GM23338 (cell line): ENCODE measurements around the gene PARD3. TPM values are rescaled to one million over a fixed set of nuclear protein-coding genes. Genes with fewer than 3 reads are reported as not detected.
"Not testable (repeated sequence)": the region's sequence is repeated elsewhere in the genome, so short reads cannot be mapped to it uniquely, and the experiment has no call there.

Experiments
- ATAC-seq: fragments of 200-7000 bp; cut with Tn5 transposase; 3 replicates; pipeline ENCODE4 v1.9.1; 2020
- DNase-seq: peaks from one replicate; pipeline ENCODE4 v3.0.0-alpha.2; 2015; ENCODE audit warnings: low spot score
- H2AFZ ChIP-seq: fragments of 200-600 bp; sonication (generic); 2 replicates; pipeline ENCODE4 v1.8.0; 2016; ENCODE audit warnings: antibody characterized with exemption, mild to moderate bottlenecking, moderate library complexity
- H3F3A ChIP-seq: fragments of 200-600 bp; sonication (generic); replicated peaks from 2 replicates; pipeline ENCODE4 v1.8.0; 2017; ENCODE audit warnings: antibody characterized with exemption, mixed run types, low read depth
- H3K27ac ChIP-seq: fragments of 200-600 bp; sonication (generic); 2 replicates; pipeline ENCODE4 v1.6.1; 2016; ENCODE audit warnings: low read depth
- H3K27me3 ChIP-seq: fragments of 200-600 bp; sonication (generic); 2 replicates; pipeline ENCODE4 v1.8.0; 2016; ENCODE audit warnings: mild to moderate bottlenecking, mixed run types, moderate library complexity; ENCODE audit not compliant: insufficient read depth
- H3K36me3 ChIP-seq: fragments of 200-600 bp; sonication (generic); 2 replicates; pipeline ENCODE4 v1.8.0; 2016; ENCODE audit warnings: mild to moderate bottlenecking; ENCODE audit not compliant: insufficient read depth
- H3K4me1 ChIP-seq: fragments of 200-600 bp; sonication (generic); 2 replicates; pipeline ENCODE4 v1.8.0; 2016; ENCODE audit warnings: mild to moderate bottlenecking, moderate library complexity; ENCODE audit not compliant: insufficient read depth
- H3K4me2 ChIP-seq: fragments of 200-600 bp; sonication (generic); 2 replicates; pipeline ENCODE4 v1.7.1; 2017; ENCODE audit warnings: mixed run types
- H3K4me3 ChIP-seq: fragments of 200-600 bp; sonication (generic); 2 replicates; pipeline ENCODE4 v1.6.1; 2016; ENCODE audit warnings: mixed run types
- H3K79me2 ChIP-seq: fragments of 200-600 bp; sonication (generic); replicated peaks from 2 replicates; pipeline ENCODE4 v1.8.0; 2017; ENCODE audit warnings: mild to moderate bottlenecking; ENCODE audit not compliant: insufficient read depth
- H3K9me2 ChIP-seq: fragments of 200-600 bp; sonication (generic); 2 replicates; pipeline ENCODE4 v1.8.0; 2017; ENCODE audit not compliant: insufficient read depth
- H4K20me1 ChIP-seq: fragments of 200-600 bp; sonication (generic); replicated peaks from 2 replicates; pipeline ENCODE4 v1.8.0; 2017; ENCODE audit warnings: mild to moderate bottlenecking; ENCODE audit not compliant: insufficient read depth
- H3K27ac Mint-ChIP-seq: 2 replicates; pipeline ENCODE4 v1.8.0; 2020; ENCODE audit warnings: inconsistent platforms, mild to moderate bottlenecking, moderate library complexity, mixed read lengths
- H3K27me3 Mint-ChIP-seq: 3 replicates; pipeline ENCODE4 v1.8.0; 2022; ENCODE audit warnings: low read depth, mild to moderate bottlenecking, moderate library complexity, mixed read lengths, inconsistent platforms; ENCODE audit not compliant: insufficient read depth, poor library complexity
- H3K36me3 Mint-ChIP-seq: 3 replicates; pipeline ENCODE4 v1.8.0; 2021; ENCODE audit warnings: low read depth, mild to moderate bottlenecking, inconsistent platforms, moderate library complexity, mixed read lengths
- H3K4me1 Mint-ChIP-seq: 3 replicates; pipeline ENCODE4 v1.8.0; 2020; ENCODE audit warnings: mild to moderate bottlenecking, inconsistent platforms, mixed read lengths
- H3K4me3 Mint-ChIP-seq: 3 replicates; pipeline ENCODE4 v1.8.0; 2021; ENCODE audit warnings: moderate library complexity, mild to moderate bottlenecking, inconsistent platforms, mixed read lengths
- H3K9me3 Mint-ChIP-seq: 3 replicates; pipeline ENCODE4 v1.8.0; 2020; ENCODE audit warnings: moderate library complexity, mild to moderate bottlenecking, inconsistent platforms, mixed read lengths
- CREB1 ChIP-seq: fragments of 250-450 bp; sonication (Bioruptor Pico); IDR thresholded peaks from 2 replicates; pipeline ENCODE4 v1.5.0; 2020; ENCODE audit warnings: low read depth, mild to moderate bottlenecking, moderate library complexity
- CTCF ChIP-seq, 2 experiments: fragments of 200-600 bp in 1 of 2; sonication (generic) in 1 of 2; conservative IDR thresholded peaks; 2 replicates each; pipeline versions ENCODE4 v1.5.1 to v1.6.1; 2016 to 2017; ENCODE audit warnings: antibody characterized with exemption in 2 of 2, low read depth in 2 of 2, mild to moderate bottlenecking in 2 of 2, moderate library complexity in 1 of 2
- ETS1 ChIP-seq: IDR thresholded peaks from 2 replicates; pipeline ENCODE4 v1.6.1; 2016; ENCODE audit warnings: antibody characterized with exemption
- EZH2 ChIP-seq: fragments of 200-600 bp; sonication (generic); IDR thresholded peaks from one replicate; pipeline ENCODE4 v1.8.0; 2017; ENCODE audit warnings: antibody characterized with exemption, mild to moderate bottlenecking, low read depth; ENCODE audit not compliant: unreplicated experiment
- EZH2phosphoT487 ChIP-seq: fragments of 200-600 bp; sonication (generic); IDR thresholded peaks from one replicate; pipeline ENCODE4 v1.8.1; 2018; ENCODE audit warnings: antibody characterized with exemption; ENCODE audit not compliant: unreplicated experiment
- JUNB ChIP-seq: IDR thresholded peaks from one replicate; pipeline ENCODE4 v1.6.1; 2016; ENCODE audit warnings: antibody characterized with exemption; ENCODE audit not compliant: unreplicated experiment
- NANOG ChIP-seq: IDR thresholded peaks from 2 replicates; pipeline ENCODE4 v1.6.1; 2016; ENCODE audit warnings: antibody characterized with exemption, borderline replicate concordance
- POLR2AphosphoS5 ChIP-seq: IDR thresholded peaks from 2 replicates; pipeline ENCODE4 v1.6.1; 2016; ENCODE audit warnings: antibody characterized with exemption, low read depth
- STAT1 ChIP-seq: IDR thresholded peaks from one replicate; pipeline ENCODE4 v1.6.1; 2016; ENCODE audit warnings: antibody characterized with exemption; ENCODE audit not compliant: unreplicated experiment
- ZNF114 ChIP-seq: fragments of 250-450 bp; sonication (Bioruptor Pico); IDR thresholded peaks from 2 replicates; pipeline ENCODE4 v1.5.0; 2020; ENCODE audit warnings: mild to moderate bottlenecking, moderate library complexity
- ZNF331 ChIP-seq: fragments of 250-450 bp; sonication (Bioruptor Pico); IDR thresholded peaks from 2 replicates; pipeline ENCODE4 v1.5.0; 2020; ENCODE audit warnings: low read depth, mild to moderate bottlenecking, moderate library complexity
- polyA plus RNA-seq: library from polyadenylated mRNA; unstranded; fragments of >200 nt; fragmentation: Nextera tagmentation; extraction: Ambion mirVana; gene quantifications from 2 replicates; pipeline ENCODE4 v1.2.1, GENCODE V29; 2016
- total RNA-seq: library from RNA; depleted of rRNA; stranded (reverse); fragments of >200 nt; shearing (Covaris generic); gene quantifications from 2 replicates; pipeline ENCODE4 v1.2.3, GENCODE V29; 2014
- TF ChIP-seq, protein P1 (sequence below): IDR thresholded peaks from one replicate; pipeline ENCODE4 v1.6.1; 2018; ENCODE audit warnings: antibody characterized with exemption; ENCODE audit not compliant: unreplicated experiment

The PARD3 gene
- total and polyA plus RNA-seq, 2 experiments from 2014 or later, result 30.2 to 51.4 TPM

- not testable (repeated sequence) for H2AFZ ChIP-seq, H3K79me2 ChIP-seq, H3K27ac ChIP-seq, H3F3A ChIP-seq, H3K27me3 ChIP-seq, H4K20me1 ChIP-seq, H3K27ac Mint-ChIP-seq, H3K36me3 ChIP-seq, H3K27me3 Mint-ChIP-seq, H3K4me1 ChIP-seq, H3K4me2 ChIP-seq, H3K4me3 Mint-ChIP-seq, DNase-seq, H3K9me2 ChIP-seq, H3K4me3 ChIP-seq, H3K4me1 Mint-ChIP-seq, ATAC-seq
- Mint-ChIP-seq H3K9me3 (peaks cover 30% of the 10 kb centered on the region), H3K36me3 (peaks cover 12% of the 10 kb centered on the region; the same call in 2 of the 3 replicates)
These were observed 747.4 kb downstream of the PARD3 start for GRCh38 chr10:34067741-34068140.

- no peaks in the 10 kb centered on the region for H3K27me3 Mint-ChIP-seq
- no peak for ATAC-seq
These were observed 751.5 kb downstream of the PARD3 start for GRCh38 chr10:34063592-34063991.

More at GRCh38 chr10:34063592-34063991, 751.5 kb downstream of the PARD3 start:
- Histone ChIP-seq H3K36me3 (no peaks in the 10 kb centered on the region; the same call in 1 of the 2 replicates), H2AFZ (no peak overlapping the region), H3K27me3 (no peaks in the 10 kb centered on the region), H3K27ac (no peak overlapping the region), H3K9me2 (peaks cover 12% of the 10 kb centered on the region; the same call in 1 of the 2 replicates), H3F3A (no peaks in the 10 kb centered on the region), H3K4me2 (no peak overlapping the region), H3K79me2 (no peaks in the 10 kb centered on the region), H4K20me1 (no peaks in the 10 kb centered on the region), H3K4me3 (no peak overlapping the region), H3K4me1 (no peaks in the 10 kb centered on the region)
- H3K4me3 Mint-ChIP-seq, result no peak overlapping the region
- peaks cover 50% of the 10 kb centered on the region for H3K9me3 Mint-ChIP-seq
- no peak overlapping the region for H3K27ac Mint-ChIP-seq
- peaks cover 24% of the 10 kb centered on the region; the same call in 2 of the 3 replicates for H3K36me3 Mint-ChIP-seq
- H3K4me1 Mint-ChIP-seq, result no peaks in the 10 kb centered on the region
- TF ChIP-seq STAT1 (no peak), CREB1 (CRISPR knock-in tag) (no peak), NANOG (no peak), POLR2AphosphoS5 (no peak), EZH2 (no peak), ZNF331 (CRISPR knock-in tag) (no peak), EZH2phosphoT487 (no peak), CTCF (conservative IDR thresholded peaks at IDR 0.05; ENCODE audit: low read depth in 2 of 2) (no peak), ETS1 (no peak), ZNF114 (CRISPR knock-in tag) (no peak), JUNB (no peak)
- TF ChIP-seq, protein P1, sequence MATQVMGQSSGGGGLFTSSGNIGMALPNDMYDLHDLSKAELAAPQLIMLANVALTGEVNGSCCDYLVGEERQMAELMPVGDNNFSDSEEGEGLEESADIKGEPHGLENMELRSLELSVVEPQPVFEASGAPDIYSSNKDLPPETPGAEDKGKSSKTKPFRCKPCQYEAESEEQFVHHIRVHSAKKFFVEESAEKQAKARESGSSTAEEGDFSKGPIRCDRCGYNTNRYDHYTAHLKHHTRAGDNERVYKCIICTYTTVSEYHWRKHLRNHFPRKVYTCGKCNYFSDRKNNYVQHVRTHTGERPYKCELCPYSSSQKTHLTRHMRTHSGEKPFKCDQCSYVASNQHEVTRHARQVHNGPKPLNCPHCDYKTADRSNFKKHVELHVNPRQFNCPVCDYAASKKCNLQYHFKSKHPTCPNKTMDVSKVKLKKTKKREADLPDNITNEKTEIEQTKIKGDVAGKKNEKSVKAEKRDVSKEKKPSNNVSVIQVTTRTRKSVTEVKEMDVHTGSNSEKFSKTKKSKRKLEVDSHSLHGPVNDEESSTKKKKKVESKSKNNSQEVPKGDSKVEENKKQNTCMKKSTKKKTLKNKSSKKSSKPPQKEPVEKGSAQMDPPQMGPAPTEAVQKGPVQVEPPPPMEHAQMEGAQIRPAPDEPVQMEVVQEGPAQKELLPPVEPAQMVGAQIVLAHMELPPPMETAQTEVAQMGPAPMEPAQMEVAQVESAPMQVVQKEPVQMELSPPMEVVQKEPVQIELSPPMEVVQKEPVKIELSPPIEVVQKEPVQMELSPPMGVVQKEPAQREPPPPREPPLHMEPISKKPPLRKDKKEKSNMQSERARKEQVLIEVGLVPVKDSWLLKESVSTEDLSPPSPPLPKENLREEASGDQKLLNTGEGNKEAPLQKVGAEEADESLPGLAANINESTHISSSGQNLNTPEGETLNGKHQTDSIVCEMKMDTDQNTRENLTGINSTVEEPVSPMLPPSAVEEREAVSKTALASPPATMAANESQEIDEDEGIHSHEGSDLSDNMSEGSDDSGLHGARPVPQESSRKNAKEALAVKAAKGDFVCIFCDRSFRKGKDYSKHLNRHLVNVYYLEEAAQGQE, result no peak
- DNase-seq, result no peak
